NCI-H1694 (cell line): ENCODE data around the gene NIN.

ENCODE experiments used
- DNase-seq: peaks from one replicate; lab custom pipeline; 2025; lab: John Stamatoyannopoulos, UW

Gene NIN

GRCh38 chr14:50763382-50764007 is 67.5 kb downstream of the NIN start:
- DNase-seq: no peak

DNA sequence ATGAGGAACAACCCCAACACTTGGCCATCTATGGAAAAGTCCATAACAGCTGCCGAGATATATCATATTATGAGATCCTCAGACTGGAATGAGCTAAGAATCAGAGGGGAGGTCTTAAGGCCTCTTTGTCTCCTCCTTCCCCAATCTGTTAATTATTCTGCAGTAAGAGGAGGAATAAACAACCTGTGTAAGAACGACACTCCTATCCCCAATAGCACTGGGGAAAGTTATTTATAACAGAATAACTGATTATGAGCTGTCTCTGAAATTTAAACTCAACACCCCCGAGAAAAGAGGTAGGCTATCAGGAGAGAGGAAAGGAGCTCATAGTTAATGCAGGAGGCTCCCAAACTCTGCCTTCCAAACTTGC is 68.0 kb downstream of the NIN start:
- no peak for DNase-seq

DNA sequence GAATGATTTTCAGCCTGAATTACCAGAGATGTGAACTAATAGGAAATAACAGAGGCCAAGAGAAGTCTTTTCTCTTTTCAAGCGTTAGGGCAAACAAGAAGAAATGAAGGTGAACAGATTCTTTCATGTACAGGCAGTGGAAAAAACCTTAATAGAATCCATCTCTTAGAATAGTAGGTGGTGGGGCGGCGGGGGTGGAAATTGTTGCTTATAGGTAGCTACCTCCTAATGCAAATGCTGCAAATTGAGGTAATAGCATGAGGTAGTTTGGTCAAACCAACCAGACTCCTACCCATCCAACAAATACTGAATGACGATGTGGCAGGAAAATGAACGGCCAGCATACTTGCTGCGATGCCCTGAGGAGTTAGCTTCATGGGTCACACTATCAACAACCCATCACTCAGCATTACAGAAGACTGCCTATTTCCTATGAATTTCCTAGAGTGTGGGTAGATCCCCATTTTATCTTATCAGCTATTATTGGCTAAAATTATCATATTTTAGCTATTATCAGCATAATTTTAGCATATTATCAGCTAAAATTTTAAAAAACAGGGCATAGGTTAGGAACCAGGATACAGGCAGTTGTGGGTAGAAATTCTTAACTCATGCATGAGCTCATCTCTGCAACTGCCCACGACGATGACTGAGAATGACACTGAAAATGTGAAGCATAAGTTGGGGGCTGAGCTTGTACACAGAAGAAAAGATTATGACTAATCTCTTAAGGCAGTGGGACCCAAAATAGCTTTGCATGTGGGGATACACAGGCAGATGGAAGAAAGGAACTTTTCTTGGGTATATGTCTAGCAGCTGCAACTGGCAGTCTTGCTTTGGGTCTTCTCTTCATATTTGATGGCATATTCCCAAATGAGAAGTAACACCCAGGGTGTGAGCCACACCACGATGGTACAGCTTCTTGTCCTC is 68.7 kb downstream of the NIN start:
- no peak for DNase-seq

GRCh38 chr14:50759800-50760543 is 71.0 kb downstream of the NIN start:
- no peak for DNase-seq

DNA sequence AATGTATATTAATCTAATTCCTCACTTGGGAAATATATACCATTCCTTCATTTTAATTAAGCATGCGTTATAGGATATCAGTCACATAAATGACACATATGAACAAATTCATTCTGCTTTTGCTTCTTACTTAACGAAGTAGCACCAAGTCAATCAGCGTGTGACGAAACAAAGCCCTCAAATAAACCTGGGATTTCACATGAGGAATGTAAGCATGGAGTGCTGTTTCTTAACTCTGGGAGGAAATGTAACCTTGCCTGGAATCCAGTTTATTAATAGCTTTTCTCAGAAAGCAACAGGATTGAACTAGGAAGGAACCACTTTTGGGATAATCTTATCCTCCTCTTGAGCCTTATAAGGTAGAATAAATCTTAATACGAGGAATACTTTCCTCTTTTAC is 72.0 kb downstream of the NIN start:
- no peak for DNase-seq

DNA sequence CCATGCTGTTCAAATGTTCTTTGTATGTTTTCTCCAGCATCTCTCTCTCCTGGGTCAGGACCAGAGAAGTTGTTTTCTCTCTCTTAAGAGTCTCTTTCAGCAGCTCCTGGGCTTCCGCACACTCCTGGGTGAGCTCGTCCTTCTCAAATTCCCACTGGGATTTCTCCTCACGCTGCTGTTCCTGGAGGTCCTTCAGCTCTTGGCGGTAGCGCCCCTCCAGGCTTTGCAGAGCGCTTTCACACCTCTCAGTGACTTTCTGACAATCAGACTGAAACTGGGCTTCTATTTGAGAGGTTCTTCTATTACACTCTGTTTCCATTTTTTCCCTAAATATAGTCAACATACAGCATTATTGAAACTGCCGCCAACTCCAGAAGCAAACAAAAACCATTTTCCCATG is 72.7 kb downstream of the NIN start:
- no peak for DNase-seq

DNA sequence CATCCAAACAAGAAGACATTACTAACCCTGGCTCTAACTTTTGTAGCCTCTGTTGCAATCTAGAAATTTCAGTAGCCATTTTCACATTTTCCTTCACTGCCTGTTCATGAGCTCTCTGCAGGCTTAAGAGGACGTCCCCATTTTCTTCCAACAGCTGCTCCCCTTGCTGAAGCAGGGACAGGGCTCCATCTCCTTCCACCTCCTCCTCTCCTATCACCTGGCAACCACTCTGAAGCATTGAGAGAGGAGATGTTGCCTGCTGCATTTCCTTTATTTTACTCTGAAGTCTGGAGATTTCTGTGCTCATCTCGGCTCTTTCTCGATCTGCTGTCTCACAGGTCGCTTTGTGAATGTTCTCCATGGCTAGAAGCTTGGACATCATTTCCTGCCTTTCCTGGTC is 73.3 kb downstream of the NIN start:
- DNase-seq: no peak

DNA sequence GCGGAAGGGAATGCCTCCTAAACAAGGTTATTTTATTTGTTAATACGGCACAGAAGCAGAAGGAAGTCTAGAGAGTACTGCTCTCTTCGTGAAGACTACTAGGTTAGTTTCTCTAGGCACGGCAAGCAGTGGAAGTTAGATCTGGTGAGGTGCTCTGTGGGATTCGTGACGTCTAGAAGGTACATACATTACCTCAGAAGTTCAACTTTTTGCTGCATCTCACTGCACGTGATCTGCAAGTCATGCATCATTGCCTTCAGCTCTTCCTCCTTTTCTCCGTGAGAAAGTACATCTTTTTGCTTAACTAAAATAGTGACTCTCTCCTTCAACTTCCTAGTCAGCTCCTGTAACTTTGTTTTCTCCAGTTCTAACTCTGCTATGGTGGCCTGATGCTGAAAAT is 74.7 kb downstream of the NIN start:
- DNase-seq: no peak

- no peak for DNase-seq
These were observed 80.6 kb downstream of the NIN start for GRCh38 chr14:50750323-50750722.

DNA sequence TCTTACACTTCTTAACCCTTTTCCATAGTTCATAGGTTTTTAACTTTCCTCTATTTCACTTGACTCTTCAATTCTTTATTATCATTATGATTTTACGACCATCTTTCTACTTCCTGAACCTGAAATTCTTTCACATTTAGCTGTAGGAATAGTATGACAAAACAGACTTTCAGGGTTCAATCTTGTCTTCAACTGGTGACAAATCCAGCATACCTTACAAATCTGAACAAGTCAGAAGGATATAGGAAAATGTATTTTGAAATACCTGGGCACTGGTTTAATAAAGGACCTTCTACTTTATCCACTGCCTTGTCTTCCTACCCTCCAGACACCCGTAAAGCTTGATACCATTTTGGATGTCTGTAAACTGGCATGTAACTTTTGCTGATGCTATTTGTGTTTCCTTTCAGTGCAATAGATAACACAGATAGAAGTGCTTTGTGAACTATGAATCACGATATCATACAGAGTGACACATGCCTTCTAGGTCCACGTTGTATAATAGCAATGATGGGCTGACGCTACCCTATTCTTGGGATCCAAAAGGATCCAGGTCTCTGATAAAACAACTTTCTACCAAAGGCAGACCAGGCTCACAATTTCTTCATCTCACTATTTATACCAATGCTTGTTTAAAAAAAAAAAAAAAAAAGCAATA is 85.4 kb downstream of the NIN start:
- DNase-seq: no peak

DNA sequence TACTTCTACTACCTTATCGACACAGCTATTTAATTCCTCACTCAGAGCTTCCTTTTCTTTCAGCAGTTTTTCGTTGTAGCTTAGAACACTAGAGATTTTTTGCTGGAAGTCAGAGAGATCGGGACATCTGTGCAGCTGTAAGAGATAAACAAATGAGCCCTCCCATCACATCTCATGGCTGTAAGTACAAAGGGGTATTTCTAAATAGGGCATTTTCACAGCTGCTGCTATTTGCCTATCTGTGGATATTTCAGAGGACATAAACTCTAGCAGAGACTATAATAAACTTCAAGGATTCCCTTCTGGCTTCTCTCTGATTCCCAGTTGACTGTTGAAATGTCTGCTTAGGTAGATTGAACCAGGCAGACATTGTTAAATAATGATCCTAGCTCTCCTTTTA is 86.7 kb downstream of the NIN start:
- no peak for DNase-seq

DNA sequence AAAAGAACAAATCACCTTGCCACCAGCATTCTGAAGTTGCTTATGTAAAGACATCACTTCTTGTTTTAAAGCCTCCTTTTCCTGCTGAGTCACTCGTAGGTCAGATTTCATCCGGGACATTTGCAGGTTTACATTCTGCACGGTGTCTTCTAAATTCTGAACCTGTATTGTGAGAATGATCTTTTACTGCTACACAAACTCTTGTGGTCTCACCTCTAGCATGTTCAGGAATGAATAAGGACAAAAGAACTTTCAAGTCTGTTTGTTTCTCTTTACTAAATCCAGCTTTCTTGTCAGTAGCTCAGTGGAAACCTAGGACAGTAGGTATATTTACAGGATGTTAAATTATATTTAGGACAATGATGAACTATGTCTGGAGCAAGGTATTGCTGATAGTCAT is 89.4 kb downstream of the NIN start:
- no peak for DNase-seq

- DNase-seq: no peak
These were observed 90.1 kb downstream of the NIN start for GRCh38 chr14:50740856-50741255.

DNA sequence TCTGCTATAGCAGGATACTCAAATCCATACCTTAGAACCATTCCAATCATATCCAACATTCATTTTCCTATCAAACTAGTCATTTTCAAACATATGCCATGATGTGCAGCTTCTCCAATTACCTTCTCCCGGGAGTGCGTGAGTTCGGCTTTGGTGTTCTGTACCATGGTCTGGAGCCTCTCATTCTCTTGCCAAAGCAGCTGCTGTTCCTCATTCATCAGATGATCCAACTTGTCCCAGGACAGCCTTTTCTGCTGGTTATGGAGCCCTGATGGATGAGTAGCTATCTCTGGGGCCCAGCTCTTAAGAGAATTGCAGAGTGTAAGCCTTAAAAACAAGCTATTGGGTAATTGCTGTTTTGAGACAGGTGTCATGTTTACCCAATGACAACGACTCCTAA is 91.8 kb downstream of the NIN start:
- no peak for DNase-seq

DNA sequence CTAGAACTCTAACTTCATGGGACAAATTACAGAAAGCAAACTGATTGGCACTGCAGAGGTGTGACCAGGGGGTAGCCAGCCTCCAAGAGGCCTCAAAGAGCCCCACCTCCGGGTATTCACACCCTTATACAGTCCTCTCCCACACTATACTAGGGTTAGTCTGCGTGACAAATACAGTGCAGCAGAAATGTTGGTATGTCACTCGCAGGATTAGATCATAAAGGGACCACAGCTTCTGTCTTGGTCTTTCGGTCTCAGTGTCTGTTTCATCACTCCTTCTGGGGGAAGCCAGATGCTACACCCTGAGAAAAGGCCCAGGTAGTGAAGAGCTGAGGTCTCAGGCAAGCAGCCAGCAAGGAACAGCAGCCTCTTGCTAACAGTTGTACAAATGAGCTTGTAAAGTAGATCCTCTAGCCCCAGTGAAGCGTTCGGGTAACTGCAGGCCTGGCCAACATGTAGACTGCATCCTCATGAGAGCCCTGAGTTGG is 94.0 kb downstream of the NIN start:
- DNase-seq: no peak

DNA sequence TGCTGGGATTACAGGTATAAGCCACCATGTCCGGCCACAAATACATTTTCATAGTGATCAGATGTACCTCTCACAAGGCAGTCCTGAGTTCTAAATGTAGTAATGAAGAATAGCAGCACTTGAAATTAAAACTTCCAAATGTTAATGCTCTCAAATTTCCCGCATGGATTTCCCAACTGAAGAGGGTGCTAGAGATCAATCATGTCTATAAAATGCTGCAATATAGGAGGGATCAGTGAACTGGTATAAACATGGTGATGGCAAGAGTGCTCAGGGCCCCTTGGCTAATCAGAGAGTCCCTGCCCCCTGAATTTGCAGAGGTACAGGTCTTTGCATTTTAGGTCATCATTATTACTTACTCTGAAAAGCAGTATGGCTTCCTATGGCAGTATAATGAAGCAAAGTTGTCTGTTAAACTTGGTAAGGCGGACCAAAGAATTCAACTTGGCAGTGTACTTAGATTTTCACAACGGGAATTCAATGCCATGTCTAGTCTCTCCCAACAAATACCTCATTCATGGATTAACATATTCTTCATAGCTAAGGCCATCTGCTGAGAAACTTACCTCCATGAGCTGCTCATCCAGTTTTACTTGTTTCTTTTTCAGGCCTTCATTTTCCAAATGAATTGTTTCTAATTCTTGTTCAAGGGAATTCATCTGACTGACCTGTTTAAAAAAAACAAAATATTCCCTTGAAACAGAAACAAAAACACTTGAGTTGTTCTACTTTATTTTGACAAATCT is 95.8 kb downstream of the NIN start:
- DNase-seq: no peak

- no peak for DNase-seq
These were observed 97.5 kb downstream of the NIN start for GRCh38 chr14:50733494-50733893.

DNA sequence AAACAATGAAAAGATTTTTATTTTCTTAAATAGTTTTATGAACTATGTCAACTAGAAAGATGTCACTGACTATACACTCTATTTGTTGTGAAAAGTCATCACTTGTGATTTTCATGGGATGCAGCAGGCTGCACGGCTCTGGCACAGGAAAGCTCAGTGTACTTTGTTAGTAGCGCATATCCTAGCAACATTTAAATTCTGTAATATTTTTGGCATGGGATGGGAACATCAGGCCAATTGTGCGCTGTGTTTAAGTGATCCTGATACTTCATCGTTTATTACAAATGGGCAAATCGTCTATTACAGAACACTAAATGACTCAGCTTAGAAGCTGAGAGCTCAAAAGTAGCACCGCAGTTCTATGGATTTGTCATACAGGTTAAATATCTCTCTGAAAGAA is 102.1 kb downstream of the NIN start:
- no peak for DNase-seq

- DNase-seq: no peak
These were observed 104.4 kb downstream of the NIN start for GRCh38 chr14:50726372-50727107.

GRCh38 chr14:50725761-50726160 is 105.2 kb downstream of the NIN start:
- DNase-seq: no peak
